ENCODE data around the gene HPSE2.

DNA sequence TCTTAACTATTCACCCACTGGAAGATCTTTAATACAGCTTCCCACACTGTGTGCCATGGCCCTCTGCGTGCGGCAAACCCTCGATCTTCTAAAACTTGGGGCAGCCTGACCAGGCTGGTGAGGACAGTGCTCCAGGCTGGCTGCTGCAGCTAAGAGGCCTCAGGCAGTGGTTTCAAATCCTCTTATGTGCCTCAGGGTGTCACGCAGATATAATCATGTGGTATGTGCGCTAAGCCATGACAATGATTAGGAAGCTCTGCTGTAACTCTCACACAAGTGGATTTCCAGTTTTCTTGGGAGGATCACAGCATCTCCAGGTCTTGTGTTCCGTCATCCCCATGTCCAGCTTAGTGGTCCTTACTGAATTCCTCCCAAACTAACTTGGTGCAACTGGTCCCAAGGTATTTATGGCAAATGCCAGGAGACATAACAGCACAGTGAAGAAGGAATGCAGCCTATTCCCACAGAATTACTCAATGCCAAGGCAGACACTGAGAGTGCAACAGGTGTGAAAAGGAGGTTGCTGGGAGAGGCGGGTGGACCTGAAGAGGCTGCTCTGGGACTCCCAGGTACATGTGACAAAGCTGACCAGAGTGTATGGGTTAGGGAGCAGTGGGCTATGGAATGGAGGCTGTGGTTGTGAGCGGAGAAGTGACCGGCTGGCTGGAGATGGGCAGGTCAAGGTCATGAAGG is 791.2 kb downstream of the HPSE2 start:
- TF ChIP-seq POLR2AphosphoS5 (IDR thresholded peaks at IDR 0.05; ENCODE audit: low read depth, low read length) = no peak
- no peak for TF ChIP-seq TAF1 (IDR thresholded peaks at IDR 0.05; ENCODE audit: low read depth, low read length)

Data from GM12891 (cell line).